Measurements from ENCODE around the gene GGT1.

DNA sequence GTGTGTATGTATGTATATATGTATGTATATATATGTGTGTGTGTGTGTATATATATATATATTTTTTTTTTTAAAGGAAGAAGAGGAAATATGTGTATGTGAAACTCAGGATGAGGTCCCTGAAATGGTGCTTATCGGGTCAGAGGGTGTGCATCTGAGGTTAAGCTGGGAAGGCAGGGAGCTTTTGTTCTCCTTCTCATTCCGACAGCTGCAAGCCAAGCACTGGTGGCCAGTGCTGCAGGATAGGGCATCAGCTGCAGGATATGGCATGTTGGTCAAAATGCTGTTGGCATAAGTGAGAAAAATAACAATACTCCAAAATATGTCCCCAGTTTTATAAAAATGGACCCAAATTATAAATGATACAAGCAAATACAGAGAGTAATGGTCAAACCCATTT is 39.7 kb upstream of the GGT1 start:
- TF ChIP-seq, protein P1, sequence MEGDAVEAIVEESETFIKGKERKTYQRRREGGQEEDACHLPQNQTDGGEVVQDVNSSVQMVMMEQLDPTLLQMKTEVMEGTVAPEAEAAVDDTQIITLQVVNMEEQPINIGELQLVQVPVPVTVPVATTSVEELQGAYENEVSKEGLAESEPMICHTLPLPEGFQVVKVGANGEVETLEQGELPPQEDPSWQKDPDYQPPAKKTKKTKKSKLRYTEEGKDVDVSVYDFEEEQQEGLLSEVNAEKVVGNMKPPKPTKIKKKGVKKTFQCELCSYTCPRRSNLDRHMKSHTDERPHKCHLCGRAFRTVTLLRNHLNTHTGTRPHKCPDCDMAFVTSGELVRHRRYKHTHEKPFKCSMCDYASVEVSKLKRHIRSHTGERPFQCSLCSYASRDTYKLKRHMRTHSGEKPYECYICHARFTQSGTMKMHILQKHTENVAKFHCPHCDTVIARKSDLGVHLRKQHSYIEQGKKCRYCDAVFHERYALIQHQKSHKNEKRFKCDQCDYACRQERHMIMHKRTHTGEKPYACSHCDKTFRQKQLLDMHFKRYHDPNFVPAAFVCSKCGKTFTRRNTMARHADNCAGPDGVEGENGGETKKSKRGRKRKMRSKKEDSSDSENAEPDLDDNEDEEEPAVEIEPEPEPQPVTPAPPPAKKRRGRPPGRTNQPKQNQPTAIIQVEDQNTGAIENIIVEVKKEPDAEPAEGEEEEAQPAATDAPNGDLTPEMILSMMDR (IDR thresholded peaks at IDR 0.05), result no peak
- TF ChIP-seq POLR2A (IDR thresholded peaks at IDR 0.05), result no peak
